ENCODE data around the gene EDAR. TPM values are rescaled to one million over a fixed set of nuclear protein-coding genes. Genes with fewer than 3 reads are reported as not detected.

The EDAR gene
- total RNA-seq, 4 donors from 2014 or later: not detected

- H3K27me3 ChIP-seq: no peaks in the 10 kb centered on the region
- DNase-seq (ENCODE audit: extremely low spot score): no peak
- H3K36me3 ChIP-seq: no peaks in the 10 kb centered on the region
- 52% methylated on average over 9 of the region's 13 CpGs for WGBS
- H3K27ac ChIP-seq (replicated peaks in 1 of 4): no peak overlapping the region
- H3K4me1 ChIP-seq: peaks cover 0 to 31% (median 23%) of the 10 kb centered on the region in 4 donors
- TF ChIP-seq EP300 (IDR thresholded peaks at IDR 0.05) (no peak), POLR2A (IDR thresholded peaks at IDR 0.05; ENCODE audit: low read depth) (no peak)
- TF ChIP-seq, protein P1, sequence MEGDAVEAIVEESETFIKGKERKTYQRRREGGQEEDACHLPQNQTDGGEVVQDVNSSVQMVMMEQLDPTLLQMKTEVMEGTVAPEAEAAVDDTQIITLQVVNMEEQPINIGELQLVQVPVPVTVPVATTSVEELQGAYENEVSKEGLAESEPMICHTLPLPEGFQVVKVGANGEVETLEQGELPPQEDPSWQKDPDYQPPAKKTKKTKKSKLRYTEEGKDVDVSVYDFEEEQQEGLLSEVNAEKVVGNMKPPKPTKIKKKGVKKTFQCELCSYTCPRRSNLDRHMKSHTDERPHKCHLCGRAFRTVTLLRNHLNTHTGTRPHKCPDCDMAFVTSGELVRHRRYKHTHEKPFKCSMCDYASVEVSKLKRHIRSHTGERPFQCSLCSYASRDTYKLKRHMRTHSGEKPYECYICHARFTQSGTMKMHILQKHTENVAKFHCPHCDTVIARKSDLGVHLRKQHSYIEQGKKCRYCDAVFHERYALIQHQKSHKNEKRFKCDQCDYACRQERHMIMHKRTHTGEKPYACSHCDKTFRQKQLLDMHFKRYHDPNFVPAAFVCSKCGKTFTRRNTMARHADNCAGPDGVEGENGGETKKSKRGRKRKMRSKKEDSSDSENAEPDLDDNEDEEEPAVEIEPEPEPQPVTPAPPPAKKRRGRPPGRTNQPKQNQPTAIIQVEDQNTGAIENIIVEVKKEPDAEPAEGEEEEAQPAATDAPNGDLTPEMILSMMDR (IDR thresholded peaks at IDR 0.05): no peak
- no peaks in the 10 kb centered on the region for H3K9me3 ChIP-seq
- intact Hi-C loops (cut with DNase I): loop anchor here (10.0 kb wide), 1 partner anchor 591 kb away; no protein-coding TSS in a partner anchor
- no peak overlapping the region for H3K4me3 ChIP-seq
Observed at GRCh38 chr2:108923736-108924579, 65.1 kb downstream of the EDAR start.

DNA sequence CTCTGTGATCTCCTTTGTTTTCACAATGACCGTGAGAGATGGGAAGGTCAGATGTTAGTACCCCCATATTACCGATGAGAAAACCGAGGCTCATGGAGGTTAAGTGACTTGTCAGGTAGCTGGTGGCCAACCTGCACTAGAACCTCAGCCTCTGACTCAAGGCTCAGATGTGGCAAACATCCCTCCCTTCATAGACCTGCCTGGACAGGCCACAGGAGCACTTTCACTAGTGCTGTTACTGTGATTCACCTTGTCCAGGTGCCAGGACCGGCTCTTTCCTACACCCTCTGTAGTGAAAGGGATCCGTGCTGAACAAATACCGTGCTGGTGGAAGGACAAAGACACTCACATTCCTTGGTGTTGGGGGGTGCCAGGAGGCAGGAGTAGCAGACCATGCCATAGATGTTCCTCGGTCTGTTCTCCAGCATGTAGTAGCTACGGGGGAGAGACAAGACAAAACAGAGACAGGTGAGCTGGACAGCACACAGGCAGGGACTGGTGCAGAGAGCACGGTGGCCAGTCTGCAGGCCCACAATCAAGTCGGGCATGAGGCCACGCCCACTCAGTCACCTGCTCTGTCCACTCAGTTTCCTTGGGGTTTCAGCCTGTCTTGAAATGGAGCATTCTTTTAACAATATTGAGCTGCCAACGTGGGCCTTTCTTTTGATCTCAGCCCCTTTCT, 65.9 kb downstream of the EDAR start:
- peaks cover 0 to 35% (median 24%) of the 10 kb centered on the region in 4 donors for H3K4me1 ChIP-seq
- no peak overlapping the region for H3K4me3 ChIP-seq
- DNase-seq (ENCODE audit: extremely low spot score): no peak
- no peaks in the 10 kb centered on the region for H3K36me3 ChIP-seq
- TF ChIP-seq POLR2A (IDR thresholded peaks at IDR 0.05; ENCODE audit: low read depth) (no peak), EP300 (IDR thresholded peaks at IDR 0.05) (no peak), POLR2AphosphoS5 (IDR thresholded peaks at IDR 0.05) (no peak)
- TF ChIP-seq, protein P1 (IDR thresholded peaks at IDR 0.05): no peak
- 80% methylated on average over 12 of the region's 12 CpGs for WGBS
- intact Hi-C loops (cut with DNase I): loop anchor here (10.0 kb wide), 1 partner anchor 592 kb away; no protein-coding TSS in a partner anchor
- no peaks in the 10 kb centered on the region for H3K27me3 ChIP-seq
- no peaks in the 10 kb centered on the region for H3K9me3 ChIP-seq
- H3K27ac ChIP-seq (replicated peaks in 1 of 4): no peak overlapping the region

DNA sequence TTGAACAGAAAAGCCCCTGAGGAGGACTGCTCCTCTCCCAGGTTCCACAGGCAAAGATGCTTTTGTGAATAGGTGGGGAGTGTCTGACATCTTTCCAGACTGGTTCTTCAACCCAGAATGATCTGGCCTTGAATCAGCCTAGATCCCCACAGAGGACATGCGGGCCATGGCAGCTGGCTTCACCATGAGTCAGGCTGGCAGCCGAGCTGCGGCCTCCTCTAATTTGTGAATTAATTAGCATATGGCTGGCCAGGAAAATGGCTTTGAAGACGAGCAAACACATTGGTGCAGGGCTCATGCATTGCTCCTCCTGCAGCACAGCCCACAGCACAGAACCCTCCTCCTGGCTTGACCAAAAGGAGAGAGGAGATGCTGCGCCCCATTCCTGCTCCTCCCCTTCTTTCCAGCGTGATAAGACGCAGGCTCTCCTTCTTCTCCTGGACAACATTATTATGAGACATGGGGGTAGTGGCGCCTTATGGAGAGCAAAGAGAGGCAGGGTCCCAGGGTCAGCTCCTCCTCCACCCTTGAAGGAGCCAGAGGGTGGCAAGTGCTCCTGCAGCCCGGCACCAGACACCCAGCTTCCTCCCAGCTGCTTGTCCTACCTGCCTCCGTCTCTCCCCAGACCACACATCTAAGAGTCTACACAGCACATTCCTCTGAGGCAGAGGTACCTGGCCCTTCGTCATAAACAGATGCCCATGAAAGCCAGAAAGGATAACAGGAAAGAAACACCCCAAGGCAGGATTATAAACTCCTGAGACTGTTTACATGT, 66.7 kb downstream of the EDAR start:
- Histone ChIP-seq H3K4me3 (no peak overlapping the region), H3K4me1 (peaks cover 0 to 43% (median 31%) of the 10 kb centered on the region in 4 donors), H3K9me3 (no peaks in the 10 kb centered on the region), H3K27me3 (no peaks in the 10 kb centered on the region), H3K27ac (replicated peaks in 1 of 4) (no peak overlapping the region), H3K36me3 (no peaks in the 10 kb centered on the region)
- DNase-seq (ENCODE audit: extremely low spot score): no peak
- intact Hi-C loops (cut with DNase I): loop anchor here (10.0 kb wide), 1 partner anchor 592 kb away; no protein-coding TSS in a partner anchor
- TF ChIP-seq EP300 (IDR thresholded peaks at IDR 0.05) (no peak), POLR2AphosphoS5 (IDR thresholded peaks at IDR 0.05) (no peak), POLR2A (IDR thresholded peaks at IDR 0.05; ENCODE audit: low read depth) (no peak)
- TF ChIP-seq, protein P1 (IDR thresholded peaks at IDR 0.05): no peak
- WGBS: 73% methylated on average over 10 of the region's 11 CpGs

DNA sequence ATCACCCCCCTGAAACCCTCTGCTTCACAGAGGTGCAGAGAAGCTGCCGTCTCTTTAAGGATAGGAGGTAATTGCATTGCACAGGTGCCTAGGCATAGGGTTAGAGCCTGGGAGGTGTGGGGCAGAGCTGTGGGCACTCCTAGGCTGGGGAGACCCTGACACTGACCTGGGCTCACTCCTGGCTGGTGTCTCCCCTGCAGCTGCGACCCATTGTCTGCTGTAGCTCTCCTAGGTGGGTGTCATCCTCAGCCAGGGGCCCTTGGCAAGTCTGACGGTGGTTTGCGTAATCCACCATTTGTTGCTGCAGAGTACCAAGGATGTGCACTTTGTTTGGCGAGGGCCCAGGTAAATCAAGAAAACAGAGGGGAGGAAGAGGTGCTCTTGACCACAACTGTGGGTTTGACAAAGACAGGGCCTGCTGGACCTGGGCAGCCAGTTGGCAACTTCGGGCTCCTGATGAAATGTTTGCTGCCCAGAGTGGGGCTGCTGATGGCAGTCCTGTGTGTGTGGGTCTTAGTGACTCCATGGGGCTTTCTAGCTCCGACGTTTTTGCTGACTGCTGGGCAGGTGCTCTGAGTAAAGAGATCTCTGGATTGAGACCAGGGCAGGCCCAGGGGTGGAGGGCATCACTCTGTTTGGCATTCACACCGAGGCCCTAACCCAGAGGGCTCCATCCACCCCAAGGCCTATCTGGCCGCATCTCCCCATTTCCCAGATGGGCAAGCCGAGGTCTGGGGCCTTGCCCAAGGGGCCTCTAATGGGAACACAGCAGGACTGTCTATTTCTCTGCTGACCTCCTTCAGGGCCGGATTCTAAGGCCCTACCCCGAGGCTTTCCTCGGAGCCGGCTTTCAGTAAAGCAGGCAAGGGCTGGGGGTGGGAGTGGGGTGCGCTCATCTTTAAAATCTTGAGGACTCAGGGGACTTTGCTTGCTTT, 67.7 kb downstream of the EDAR start:
- intact Hi-C loops (cut with DNase I): loop anchor here (10.0 kb wide), 1 partner anchor 593 kb away; no protein-coding TSS in a partner anchor
- H3K27me3 ChIP-seq: no peaks in the 10 kb centered on the region
- no peak overlapping the region for H3K27ac ChIP-seq (replicated peaks in 1 of 4)
- H3K4me1 ChIP-seq: peaks cover 0 to 53% (median 38%) of the 10 kb centered on the region in 4 donors
- 71% methylated on average over 5 of the region's 16 CpGs for WGBS
- no peak for DNase-seq (ENCODE audit: extremely low spot score)
- TF ChIP-seq, protein P1 (IDR thresholded peaks at IDR 0.05): no peak
- TF ChIP-seq EP300 (IDR thresholded peaks at IDR 0.05) (no peak), POLR2A (IDR thresholded peaks at IDR 0.05; ENCODE audit: low read depth) (no peak), POLR2AphosphoS5 (IDR thresholded peaks at IDR 0.05) (no peak)
- H3K36me3 ChIP-seq: no peaks in the 10 kb centered on the region
- no peaks in the 10 kb centered on the region for H3K9me3 ChIP-seq
- H3K4me3 ChIP-seq: no peak overlapping the region

Data from esophagus muscularis mucosa (tissue), 4 donors.